IPS-18a (cell line): ENCODE measurements around the gene MDK.

Source experiments
- H3K27ac ChIP-seq: one replicate; pipeline ENCODE4 v1.5.1; 2013; ENCODE audit warnings: low read length
- H3K27me3 ChIP-seq: one replicate; pipeline ENCODE4 v1.6.1; 2013; ENCODE audit warnings: mild to moderate bottlenecking, low read length; ENCODE audit not compliant: control insufficient read depth, insufficient read depth
- H3K36me3 ChIP-seq: one replicate; pipeline ENCODE4 v1.6.1; 2013; ENCODE audit warnings: low read depth, low read length; ENCODE audit not compliant: control insufficient read depth
- H3K4me1 ChIP-seq: one replicate; pipeline ENCODE4 v1.6.1; 2013; ENCODE audit warnings: low read depth, low read length; ENCODE audit not compliant: control insufficient read depth
- H3K4me3 ChIP-seq: one replicate; pipeline ENCODE4 v1.5.1; 2013; ENCODE audit warnings: low read length
- H3K9ac ChIP-seq: one replicate; pipeline ENCODE4 v1.6.1; 2013; ENCODE audit warnings: mild to moderate bottlenecking, low read length, moderate library complexity
- H3K9me3 ChIP-seq: one replicate; pipeline ENCODE4 v1.6.1; 2013; ENCODE audit warnings: low read depth, low read length; ENCODE audit not compliant: control insufficient read depth

MDK gene

DNA sequence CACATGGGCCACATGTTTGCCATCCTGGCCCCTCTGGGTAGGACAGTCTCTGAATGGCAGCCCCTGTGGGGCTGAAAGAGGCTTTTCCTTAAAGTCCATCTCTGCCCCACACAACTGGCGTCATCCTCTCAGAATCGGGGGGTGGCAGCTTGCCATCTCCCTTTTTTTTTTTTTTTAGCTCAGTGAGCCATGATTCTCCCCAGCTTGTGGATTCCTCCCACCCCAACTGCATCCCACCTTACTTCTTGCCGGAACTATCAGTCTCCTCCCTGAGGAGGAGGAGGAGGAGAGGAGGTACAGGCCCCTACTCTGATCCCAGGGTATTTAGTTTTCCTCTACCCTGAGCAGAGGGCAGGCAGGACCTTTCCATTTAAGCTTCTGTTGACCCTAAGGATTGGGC is 30.8 kb upstream of the MDK start:
- no peaks in the 10 kb centered on the region for H3K36me3 ChIP-seq
- peaks cover 31% of the 10 kb centered on the region for H3K4me1 ChIP-seq
- peaks cover 11% of the 10 kb centered on the region for H3K27me3 ChIP-seq
- H3K4me3 ChIP-seq, result no peak overlapping the region
- H3K9me3 ChIP-seq, result no peaks in the 10 kb centered on the region
- H3K27ac ChIP-seq, result no peak overlapping the region
- no peak overlapping the region for H3K9ac ChIP-seq

GRCh38 chr11:46351148-46351547 is 30.3 kb upstream of the MDK start:
- H3K36me3 ChIP-seq, result no peaks in the 10 kb centered on the region
- H3K9ac ChIP-seq, result no peak overlapping the region
- no peak overlapping the region for H3K27ac ChIP-seq
- no peaks in the 10 kb centered on the region for H3K9me3 ChIP-seq
- H3K4me1 ChIP-seq, result peaks cover 30% of the 10 kb centered on the region
- peaks cover 9% of the 10 kb centered on the region for H3K27me3 ChIP-seq
- H3K4me3 ChIP-seq, result no peak overlapping the region

DNA sequence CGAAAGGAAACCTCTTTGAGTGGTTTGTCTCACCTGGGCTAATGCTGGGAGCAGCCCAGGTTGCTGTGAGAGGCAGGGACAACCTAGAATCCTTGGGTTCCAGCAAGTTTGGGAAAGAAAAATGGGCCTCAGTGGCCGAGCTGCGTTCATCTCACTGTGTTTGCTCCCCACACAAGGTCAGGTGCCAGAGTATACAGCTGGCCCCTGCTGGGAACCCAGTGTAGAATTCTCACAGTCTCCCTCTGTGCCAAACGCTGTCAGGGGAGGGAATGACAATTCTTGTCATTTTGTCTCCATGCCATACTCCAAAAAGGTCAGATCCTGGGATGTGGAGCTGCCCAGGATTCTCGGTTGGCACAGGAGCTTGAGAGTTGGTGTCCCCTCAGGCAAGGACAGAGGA is 29.9 kb upstream of the MDK start:
- H3K9ac ChIP-seq, result no peak overlapping the region
- H3K36me3 ChIP-seq, result no peaks in the 10 kb centered on the region
- H3K27me3 ChIP-seq, result peaks cover 4% of the 10 kb centered on the region
- no peak overlapping the region for H3K4me3 ChIP-seq
- H3K9me3 ChIP-seq, result no peaks in the 10 kb centered on the region
- H3K27ac ChIP-seq, result no peak overlapping the region
- peaks cover 27% of the 10 kb centered on the region for H3K4me1 ChIP-seq

- Histone ChIP-seq H3K4me1 (peaks cover 23% of the 10 kb centered on the region), H3K9me3 (no peaks in the 10 kb centered on the region), H3K36me3 (no peaks in the 10 kb centered on the region), H3K27ac (no peak overlapping the region), H3K4me3 (no peak overlapping the region), H3K27me3 (no peaks in the 10 kb centered on the region), H3K9ac (no peak overlapping the region)
Observed at GRCh38 chr11:46352063-46352841, 29.2 kb upstream of the MDK start.

- peaks cover 17% of the 10 kb centered on the region for H3K4me1 ChIP-seq
- H3K4me3 ChIP-seq, result no peak overlapping the region
- H3K36me3 ChIP-seq, result no peaks in the 10 kb centered on the region
- H3K9ac ChIP-seq, result no peak overlapping the region
- no peaks in the 10 kb centered on the region for H3K9me3 ChIP-seq
- H3K27me3 ChIP-seq, result no peaks in the 10 kb centered on the region
- H3K27ac ChIP-seq, result no peak overlapping the region
Observed at GRCh38 chr11:46353698-46354097, 27.8 kb upstream of the MDK start.

DNA sequence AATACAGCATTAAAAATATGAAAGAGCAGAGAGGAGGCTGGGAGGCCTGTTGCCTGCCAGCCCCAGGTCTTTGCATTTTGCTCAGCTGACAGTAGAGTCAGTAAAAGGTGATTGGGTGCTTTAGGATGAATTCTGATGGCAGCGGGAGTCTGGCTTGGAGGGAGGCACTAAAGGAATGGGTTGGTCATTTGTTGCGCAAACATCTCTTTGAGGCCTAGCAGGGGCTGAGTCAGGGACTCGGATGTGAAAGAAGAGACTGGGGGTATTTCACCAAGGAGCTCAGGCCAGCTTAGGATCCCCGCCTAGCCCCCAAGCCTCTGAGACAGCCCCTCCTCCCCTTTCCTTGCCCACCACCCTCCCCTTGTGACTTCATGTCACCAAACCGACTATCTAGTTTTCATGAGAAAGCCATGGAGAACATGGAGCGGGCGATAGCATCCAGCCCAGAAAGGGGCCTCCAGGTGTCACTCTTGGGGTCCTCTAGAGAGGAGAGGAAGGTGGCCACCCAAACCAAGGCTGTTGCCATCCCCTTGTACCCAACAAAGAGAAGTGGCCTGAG is 24.5 kb upstream of the MDK start:
- Histone ChIP-seq H3K9ac (no peak overlapping the region), H3K27ac (no peak overlapping the region), H3K27me3 (no peaks in the 10 kb centered on the region), H3K36me3 (no peaks in the 10 kb centered on the region), H3K4me3 (no peak overlapping the region), H3K9me3 (no peaks in the 10 kb centered on the region), H3K4me1 (peaks cover 5% of the 10 kb centered on the region)

DNA sequence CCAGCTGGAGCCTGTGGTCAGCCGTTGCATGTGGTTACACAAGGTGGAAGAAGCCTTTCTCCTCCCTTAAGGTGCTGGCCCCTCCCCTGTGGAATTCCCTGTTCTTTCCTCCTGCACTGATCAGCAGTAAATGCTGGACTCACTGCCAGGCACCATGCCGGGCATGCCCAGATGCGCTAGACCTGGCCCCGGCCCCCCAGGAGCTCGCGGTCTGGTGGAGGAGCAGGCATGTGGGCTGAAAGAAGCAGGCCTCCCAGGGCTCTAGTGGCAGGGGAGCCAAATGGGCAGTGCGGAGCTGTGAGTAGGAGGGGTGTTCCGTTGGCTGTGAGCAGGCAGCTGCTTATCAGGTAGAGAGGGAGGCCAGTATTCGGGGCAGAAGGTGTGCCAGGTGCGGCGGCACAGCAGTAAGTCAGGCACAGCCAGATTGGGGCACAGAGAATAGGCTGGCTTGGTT is 24.0 kb upstream of the MDK start:
- Histone ChIP-seq H3K36me3 (no peaks in the 10 kb centered on the region), H3K9me3 (no peaks in the 10 kb centered on the region), H3K4me3 (no peak overlapping the region), H3K27ac (no peak overlapping the region), H3K4me1 (peaks cover 5% of the 10 kb centered on the region), H3K27me3 (no peaks in the 10 kb centered on the region), H3K9ac (no peak overlapping the region)

- no peak overlapping the region for H3K27ac ChIP-seq
- H3K9me3 ChIP-seq, result no peaks in the 10 kb centered on the region
- H3K9ac ChIP-seq, result no peak overlapping the region
- no peaks in the 10 kb centered on the region for H3K4me1 ChIP-seq
- no peaks in the 10 kb centered on the region for H3K27me3 ChIP-seq
- H3K4me3 ChIP-seq, result no peak overlapping the region
- no peaks in the 10 kb centered on the region for H3K36me3 ChIP-seq
Observed at GRCh38 chr11:46359953-46360352, 21.5 kb upstream of the MDK start.

DNA sequence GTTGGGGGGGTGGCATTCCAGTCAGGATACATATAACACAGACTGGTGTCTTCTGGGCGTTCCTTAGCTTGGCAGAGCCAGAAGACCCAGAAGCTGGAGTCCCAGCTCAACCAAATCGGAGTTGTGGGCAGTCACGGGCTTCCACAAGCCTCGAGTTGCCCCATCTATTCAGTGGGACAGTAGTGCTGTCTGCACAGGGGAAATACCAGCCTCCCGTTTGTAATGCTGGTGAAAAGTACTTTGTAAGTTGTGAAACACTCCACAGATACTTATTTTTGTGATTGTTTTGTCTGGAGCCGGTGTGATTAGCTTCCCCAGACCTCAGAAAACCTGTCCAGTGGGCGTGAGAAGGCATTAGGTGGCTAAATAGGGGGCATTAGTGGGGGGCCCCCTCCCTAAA is 20.6 kb upstream of the MDK start:
- Histone ChIP-seq H3K27me3 (no peaks in the 10 kb centered on the region), H3K4me3 (no peak overlapping the region), H3K4me1 (no peaks in the 10 kb centered on the region), H3K27ac (no peak overlapping the region), H3K9me3 (no peaks in the 10 kb centered on the region), H3K36me3 (no peaks in the 10 kb centered on the region), H3K9ac (no peak overlapping the region)

GRCh38 chr11:46361283-46362155 is 19.9 kb upstream of the MDK start:
- Histone ChIP-seq H3K27ac (no peak overlapping the region), H3K4me3 (no peak overlapping the region), H3K4me1 (no peaks in the 10 kb centered on the region)

GRCh38 chr11:46362156-46363030 is 19.1 kb upstream of the MDK start:
- H3K4me3 ChIP-seq, result no peak overlapping the region
- H3K9ac ChIP-seq, result no peak overlapping the region
- H3K9me3 ChIP-seq, result no peaks in the 10 kb centered on the region
- H3K36me3 ChIP-seq, result no peaks in the 10 kb centered on the region
- no peaks in the 10 kb centered on the region for H3K27me3 ChIP-seq
- no peaks in the 10 kb centered on the region for H3K4me1 ChIP-seq
- H3K27ac ChIP-seq, result no peak overlapping the region

More at GRCh38 chr11:46361283-46362155, 19.9 kb upstream of the MDK start:
- Histone ChIP-seq H3K27me3 (no peaks in the 10 kb centered on the region), H3K9ac (no peak overlapping the region), H3K9me3 (no peaks in the 10 kb centered on the region), H3K36me3 (no peaks in the 10 kb centered on the region)
